ENCODE data around the gene HP. TPM values are rescaled to one million over a fixed set of nuclear protein-coding genes. Genes with fewer than 3 reads are reported as not detected.

Gene HP, protein sequence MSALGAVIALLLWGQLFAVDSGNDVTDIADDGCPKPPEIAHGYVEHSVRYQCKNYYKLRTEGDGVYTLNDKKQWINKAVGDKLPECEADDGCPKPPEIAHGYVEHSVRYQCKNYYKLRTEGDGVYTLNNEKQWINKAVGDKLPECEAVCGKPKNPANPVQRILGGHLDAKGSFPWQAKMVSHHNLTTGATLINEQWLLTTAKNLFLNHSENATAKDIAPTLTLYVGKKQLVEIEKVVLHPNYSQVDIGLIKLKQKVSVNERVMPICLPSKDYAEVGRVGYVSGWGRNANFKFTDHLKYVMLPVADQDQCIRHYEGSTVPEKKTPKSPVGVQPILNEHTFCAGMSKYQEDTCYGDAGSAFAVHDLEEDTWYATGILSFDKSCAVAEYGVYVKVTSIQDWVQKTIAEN
- total RNA-seq, result not detected in 2 replicates

DNA sequence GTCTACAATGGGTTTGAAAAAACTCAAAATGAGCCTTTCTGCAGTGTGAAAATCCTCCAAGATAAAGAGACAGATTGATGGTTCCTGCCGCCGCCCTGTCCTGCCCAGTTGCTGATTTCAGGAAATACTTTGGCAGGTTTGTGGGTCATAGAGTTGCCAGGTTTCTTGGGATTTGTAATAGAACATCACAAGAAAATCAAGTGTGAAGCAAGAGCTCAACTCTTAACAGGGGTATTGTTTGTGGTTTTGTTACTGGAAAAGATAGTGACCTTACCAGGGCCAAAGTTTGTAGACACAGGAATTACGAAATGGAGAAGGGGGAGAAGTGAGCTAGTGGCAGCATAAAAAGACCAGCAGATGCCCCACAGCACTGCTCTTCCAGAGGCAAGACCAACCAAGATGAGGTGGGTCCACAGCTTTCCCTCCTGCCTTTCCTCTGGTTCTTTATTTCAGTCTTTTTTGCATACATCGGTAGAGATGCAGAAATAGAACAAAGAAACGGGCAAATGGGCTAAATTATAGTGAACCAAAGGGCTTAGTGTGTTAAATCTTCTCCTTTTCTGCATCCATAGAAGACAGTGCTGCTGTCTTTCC is at the start of gene HP:
HP (plus strand) TSS at position 252 of the 594 bp plus-strand sequence; CDS start at position 400, 148 bp downstream.

DNA sequence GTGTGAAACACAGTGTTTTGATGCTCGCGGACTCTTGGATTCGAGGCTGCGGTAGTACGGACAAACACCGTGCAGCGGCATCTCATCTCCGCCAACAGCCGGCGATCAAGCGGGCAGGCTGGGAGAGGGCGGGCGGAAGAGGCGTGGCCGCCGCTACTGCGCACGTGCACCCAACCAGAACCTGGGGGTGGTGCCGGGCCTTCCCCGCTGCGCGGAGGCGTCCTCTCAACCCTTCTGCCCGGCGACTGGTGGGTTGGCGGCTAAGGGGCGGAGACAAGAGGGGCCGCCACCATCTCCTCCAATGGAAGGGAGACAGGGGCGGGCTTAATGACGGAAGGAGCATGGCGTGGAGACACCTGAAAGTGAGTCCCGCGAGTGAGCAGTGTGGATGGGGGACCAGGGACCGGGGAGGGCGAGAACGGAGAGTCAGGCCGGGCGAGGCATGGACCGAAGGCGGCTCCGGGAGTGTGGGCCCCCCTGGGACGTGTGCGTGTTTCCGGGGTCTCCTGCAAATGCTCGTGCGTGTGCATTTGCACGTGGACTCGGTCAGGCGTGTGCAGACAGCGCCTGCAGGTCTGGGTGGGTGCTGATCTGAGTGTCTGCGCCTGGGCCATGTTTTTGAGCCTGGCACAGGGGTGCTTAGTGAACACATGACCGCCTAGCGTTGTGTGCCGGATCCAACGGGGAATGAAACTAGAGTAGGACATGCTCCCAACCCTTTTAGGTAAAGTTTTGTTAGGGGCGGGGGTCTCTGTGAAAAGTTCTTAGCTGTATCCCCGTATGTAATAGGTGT is 45.7 kb upstream of the HP start, which contains the start of gene DHODH:
DHODH (plus strand) TSS at position 321 of the 793 bp plus-strand sequence; CDS start at position 342, 21 bp downstream.

DNA sequence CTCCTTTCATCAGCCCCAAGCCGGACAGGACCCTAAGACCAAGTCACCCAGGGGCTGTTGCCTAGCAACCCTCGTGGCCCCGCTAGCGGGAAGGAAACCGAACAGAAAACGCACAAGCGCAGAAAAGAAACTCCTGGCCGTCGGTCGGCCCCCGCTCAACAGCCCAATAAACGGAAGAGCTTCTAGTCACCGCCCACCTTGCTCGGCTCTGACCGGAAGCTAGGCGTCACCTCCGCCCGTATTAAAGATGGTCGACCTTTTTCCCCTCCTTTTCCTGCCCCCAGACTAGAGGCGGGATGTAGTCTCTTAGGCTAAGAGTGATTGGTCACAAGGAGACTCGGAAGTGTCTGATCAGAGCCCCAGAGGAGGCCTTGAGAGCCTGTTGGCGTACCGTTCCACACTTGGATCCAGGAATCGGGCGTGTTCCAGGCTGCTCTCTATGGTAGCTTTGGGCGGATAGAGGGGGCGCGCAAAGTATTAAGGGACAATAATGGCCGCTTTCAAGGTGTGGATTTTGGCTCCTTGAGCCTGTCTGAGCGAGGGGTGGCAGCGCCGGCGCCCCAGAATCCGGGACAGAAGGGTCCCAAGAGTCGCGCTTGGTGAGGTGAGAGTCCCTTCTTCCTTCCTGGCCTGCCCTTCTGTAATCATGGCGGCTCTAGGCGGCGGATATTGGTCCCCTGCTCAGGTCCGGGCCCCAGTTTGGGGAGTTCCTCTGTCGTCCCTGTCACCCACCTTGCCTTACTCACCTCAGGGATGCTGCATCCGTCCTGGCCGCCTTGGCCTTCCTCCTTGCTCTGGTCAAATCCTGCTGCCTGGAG is 39.4 kb downstream of the HP start, which contains the start of the genes DHX38 and TXNL4B:
DHX38 (plus strand) TSS at position 400 of the 818 bp plus-strand sequence. CDS start 2,311 bp downstream, outside the sequence.
TXNL4B (minus strand) TSS at position 173 of the 818 bp plus-strand sequence. CDS start 2,871 bp downstream, outside the sequence.

Other genes starting within 250 kb of the HP start
- 49.0 and 63.0 TPM in 2 replicates for gene AP1G1, start 245.7 kb upstream of the HP start, total RNA-seq
- gene ATXN1L, start 208.5 kb upstream of the HP start, total RNA-seq, result 10.5 and 11.1 TPM in 2 replicates
- gene ZNF821, start 170.3 kb upstream of the HP start, total RNA-seq, result 4.0 and 4.4 TPM in 2 replicates
- 112 and 149 TPM in 2 replicates for gene IST1, start 159.0 kb upstream of the HP start, total RNA-seq
- under 0.01 TPM in 1 of 2 replicates, not detected in the other for gene PKD1L3, start 54.1 kb upstream of the HP start, total RNA-seq
- 2.2 and 2.8 TPM in 2 replicates for gene DHODH, start 45.8 kb upstream of the HP start, total RNA-seq
- gene HPR, start 8.7 kb downstream of the HP start, total RNA-seq, result 0.26 TPM in 1 of 2 replicates, not detected in the other
- 5.3 and 6.3 TPM in 2 replicates for gene TXNL4B, start 39.1 kb downstream of the HP start, total RNA-seq
- gene DHX38, start 39.3 kb downstream of the HP start, total RNA-seq, result 111 and 117 TPM in 2 replicates
- under 0.01 and 0.06 TPM in 2 replicates for gene PMFBP1, start 117.7 kb downstream of the HP start, total RNA-seq

Data from aortic smooth muscle cell (primary cell).